Natural killer cell (primary cell): ENCODE data around the gene CDR2. TPM values are rescaled to one million over a fixed set of nuclear protein-coding genes. Genes with fewer than 3 reads are reported as not detected.

Experiments used
- ATAC-seq, 3 donors: fragments of 150-1000 bp in 2 of 3; fragments of 200-7000 bp in 1 of 3; cut with Tn5 transposase; 1 replicate in 1 of 3; 2 replicates in 2 of 3; pipeline ENCODE4 v1.10.0; 2021; ENCODE audit warnings: mild to moderate bottlenecking in 2 of 3, moderate library complexity in 2 of 3
- DNase-seq, 2 donors: peaks; one replicate each; pipeline versions ENCODE4 v3.0.0 to v3.0.0-alpha.2; 2013 to 2021; ENCODE audit warnings: mixed read lengths in 1 of 2
- H3K27ac ChIP-seq: one replicate; pipeline ENCODE4 v1.5.1; 2013; ENCODE audit warnings: mild to moderate bottlenecking, low read length
- H3K27me3 ChIP-seq: one replicate; pipeline ENCODE4 v1.6.1; 2013; ENCODE audit warnings: low read length; ENCODE audit not compliant: control insufficient read depth, insufficient read depth
- H3K36me3 ChIP-seq: one replicate; pipeline ENCODE4 v1.6.1; 2013; ENCODE audit warnings: low read length; ENCODE audit not compliant: control insufficient read depth, insufficient read depth
- H3K4me1 ChIP-seq: one replicate; pipeline ENCODE4 v1.6.1; 2013; ENCODE audit warnings: low read length; ENCODE audit not compliant: control insufficient read depth, insufficient read depth
- H3K4me3 ChIP-seq: one replicate; pipeline ENCODE4 v1.5.1; 2013; ENCODE audit warnings: low read length
- H3K9me3 ChIP-seq: one replicate; pipeline ENCODE4 v1.6.1; 2013; ENCODE audit warnings: low read length; ENCODE audit not compliant: control insufficient read depth, insufficient read depth
- H3K27ac Mint-ChIP-seq, 2 donors: one replicate each; pipeline ENCODE4 v1.8.0; 2022; ENCODE audit warnings: mild to moderate bottlenecking in 2 of 2, mixed read lengths in 2 of 2, moderate library complexity in 1 of 2
- H3K27me3 Mint-ChIP-seq, 2 donors: one replicate each; pipeline ENCODE4 v1.8.0; 2022; ENCODE audit warnings: low read depth in 2 of 2, mixed read lengths in 2 of 2
- H3K36me3 Mint-ChIP-seq: one replicate; pipeline ENCODE4 v1.8.0; 2022; ENCODE audit warnings: mixed read lengths
- H3K4me1 Mint-ChIP-seq, 2 donors: one replicate each; pipeline ENCODE4 v1.8.0; 2022; ENCODE audit warnings: mixed read lengths in 2 of 2
- H3K4me3 Mint-ChIP-seq: one replicate; pipeline ENCODE4 v1.8.0; 2022; ENCODE audit warnings: mild to moderate bottlenecking, moderate library complexity, mixed read lengths
- H3K9me3 Mint-ChIP-seq, 2 donors: one replicate each; pipeline ENCODE4 v1.8.0; 2022; ENCODE audit warnings: mixed read lengths in 2 of 2
- WGBS: methylation state at CpG from one replicate; pipeline ENCODE4 v1.1.7; 2013; ENCODE audit warnings: missing lambda C conversion rate; ENCODE audit not compliant: insufficient coverage; 5-methylcytosine and 5-hydroxymethylcytosine counted together
- intact Hi-C: fragments of 100-400 bp; cut with micrococcal nuclease; formaldehyde crosslinking; loops from one replicate; pipeline ENCODE4 v1.14.2; 2022
- total RNA-seq, 4 donors: library from RNA; stranded (reverse); fragments of 120-200 nt in 1 of 4; gene quantifications; one replicate each; pipeline versions ENCODE4 v1.2.3 to v1.2.4, GENCODE V29; 2013 to 2022
- TF ChIP-seq, protein P1 (sequence below): fragments of 200-600 bp; IDR thresholded peaks from one replicate; pipeline ENCODE4 v1.8.0; 2022; ENCODE audit warnings: antibody characterized with exemption

The CDR2 gene
- total RNA-seq, 3 donors from 2014 or later (not counting 1 experiment from before 2014, with no cell fraction given): 11.2 to 24.3 (median 19.4) TPM

GRCh38 chr16:22335668-22336246, 38.7 kb downstream of the CDR2 start:
- Histone ChIP-seq H3K4me1 (no peaks in the 10 kb centered on the region), H3K36me3 (peaks cover 49% of the 10 kb centered on the region), H3K27me3 (no peaks in the 10 kb centered on the region), H3K27ac (no peak overlapping the region), H3K9me3 (peaks cover 10% of the 10 kb centered on the region), H3K4me3 (no peak overlapping the region)
- WGBS: 98% methylated on average over 3 of the region's 3 CpGs
- DNase-seq: no peak
- intact Hi-C loops: no loop called here
- TF ChIP-seq, protein P1, sequence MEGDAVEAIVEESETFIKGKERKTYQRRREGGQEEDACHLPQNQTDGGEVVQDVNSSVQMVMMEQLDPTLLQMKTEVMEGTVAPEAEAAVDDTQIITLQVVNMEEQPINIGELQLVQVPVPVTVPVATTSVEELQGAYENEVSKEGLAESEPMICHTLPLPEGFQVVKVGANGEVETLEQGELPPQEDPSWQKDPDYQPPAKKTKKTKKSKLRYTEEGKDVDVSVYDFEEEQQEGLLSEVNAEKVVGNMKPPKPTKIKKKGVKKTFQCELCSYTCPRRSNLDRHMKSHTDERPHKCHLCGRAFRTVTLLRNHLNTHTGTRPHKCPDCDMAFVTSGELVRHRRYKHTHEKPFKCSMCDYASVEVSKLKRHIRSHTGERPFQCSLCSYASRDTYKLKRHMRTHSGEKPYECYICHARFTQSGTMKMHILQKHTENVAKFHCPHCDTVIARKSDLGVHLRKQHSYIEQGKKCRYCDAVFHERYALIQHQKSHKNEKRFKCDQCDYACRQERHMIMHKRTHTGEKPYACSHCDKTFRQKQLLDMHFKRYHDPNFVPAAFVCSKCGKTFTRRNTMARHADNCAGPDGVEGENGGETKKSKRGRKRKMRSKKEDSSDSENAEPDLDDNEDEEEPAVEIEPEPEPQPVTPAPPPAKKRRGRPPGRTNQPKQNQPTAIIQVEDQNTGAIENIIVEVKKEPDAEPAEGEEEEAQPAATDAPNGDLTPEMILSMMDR: no peak
- no peaks in the 10 kb centered on the region for H3K27me3 Mint-ChIP-seq
- no peak for ATAC-seq
- no peak overlapping the region for H3K27ac Mint-ChIP-seq
- H3K4me3 Mint-ChIP-seq: no peak overlapping the region
- H3K9me3 Mint-ChIP-seq: peaks cover 8 to 22% of the 10 kb centered on the region in 2 donors
- no peaks in the 10 kb centered on the region for H3K4me1 Mint-ChIP-seq
- peaks cover 67% of the 10 kb centered on the region for H3K36me3 Mint-ChIP-seq

GRCh38 chr16:22333457-22333994, 40.9 kb downstream of the CDR2 start:
- Histone ChIP-seq H3K36me3 (peaks cover 56% of the 10 kb centered on the region), H3K4me3 (no peak overlapping the region), H3K4me1 (no peaks in the 10 kb centered on the region), H3K27me3 (no peaks in the 10 kb centered on the region), H3K27ac (no peak overlapping the region), H3K9me3 (peaks cover 10% of the 10 kb centered on the region)
- Mint-ChIP-seq H3K27ac (no peak overlapping the region), H3K36me3 (peaks cover 56% of the 10 kb centered on the region), H3K9me3 (peaks cover 6 to 13% of the 10 kb centered on the region in 2 donors), H3K4me3 (no peak overlapping the region), H3K4me1 (peaks cover 0 to 8% of the 10 kb centered on the region in 2 donors), H3K27me3 (no peaks in the 10 kb centered on the region)
- TF ChIP-seq, protein P1: no peak
- DNase-seq: no peak
- no peak for ATAC-seq
- intact Hi-C loops: no loop called here
- WGBS: 82% methylated on average over 5 of the region's 6 CpGs

GRCh38 chr16:22330326-22330725, 44.1 kb downstream of the CDR2 start:
- TF ChIP-seq, protein P1: no peak
- intact Hi-C loops: no loop called here
- ATAC-seq (no peak), DNase-seq (peak in 1 of 2 donors; percentile 2)
- Mint-ChIP-seq H3K27me3 (no peaks in the 10 kb centered on the region), H3K27ac (no peak overlapping the region), H3K36me3 (peaks cover 33% of the 10 kb centered on the region), H3K4me1 (peaks cover 0 to 8% of the 10 kb centered on the region in 2 donors), H3K4me3 (no peak overlapping the region), H3K9me3 (no peaks in the 10 kb centered on the region)
- Histone ChIP-seq H3K4me3 (no peak overlapping the region), H3K4me1 (no peaks in the 10 kb centered on the region), H3K9me3 (peaks cover under 1% of the 10 kb centered on the region), H3K36me3 (peaks cover 72% of the 10 kb centered on the region), H3K27ac (no peak overlapping the region), H3K27me3 (no peaks in the 10 kb centered on the region)
- WGBS: 86% methylated on average over 4 of the region's 4 CpGs
